ENCODE measurements around the gene GPR18.
A peak's percentile ranks its signal among the peaks of the same experiment; 100 is the strongest.

GPR18 gene

DNA sequence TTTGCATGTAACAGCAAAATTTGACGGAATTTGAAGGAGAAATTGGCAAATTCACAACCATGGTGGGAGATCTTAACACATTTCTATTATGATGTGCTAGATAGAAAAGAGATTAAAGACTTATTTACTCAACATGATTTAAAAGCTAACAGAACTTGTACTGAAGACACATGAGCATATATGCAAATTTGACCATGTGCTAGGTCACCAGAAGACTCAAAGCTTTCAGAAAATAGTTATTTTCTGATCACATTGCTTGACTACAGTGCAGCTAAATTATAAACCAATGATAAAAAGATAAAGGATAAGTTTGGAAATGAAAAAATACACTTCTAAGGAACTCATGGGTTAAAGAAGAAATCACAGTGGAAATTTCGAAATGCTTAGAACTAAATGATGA, 39.9 kb upstream of the GPR18 start:
- Mint-ChIP-seq H3K4me1 (peaks cover 52% of the 10 kb centered on the region), H3K27ac (peak overlapping the region; percentile 71), H3K9me3 (no peaks in the 10 kb centered on the region), H3K4me3 (peak overlapping the region; percentile 67), H3K36me3 (peaks cover 33% of the 10 kb centered on the region), H3K27me3 (no peaks in the 10 kb centered on the region)
- DNase-seq (ENCODE audit: low spot score in 2 of 2) = no peak
- no peak for ATAC-seq (ENCODE audit: low read depth)

DNA sequence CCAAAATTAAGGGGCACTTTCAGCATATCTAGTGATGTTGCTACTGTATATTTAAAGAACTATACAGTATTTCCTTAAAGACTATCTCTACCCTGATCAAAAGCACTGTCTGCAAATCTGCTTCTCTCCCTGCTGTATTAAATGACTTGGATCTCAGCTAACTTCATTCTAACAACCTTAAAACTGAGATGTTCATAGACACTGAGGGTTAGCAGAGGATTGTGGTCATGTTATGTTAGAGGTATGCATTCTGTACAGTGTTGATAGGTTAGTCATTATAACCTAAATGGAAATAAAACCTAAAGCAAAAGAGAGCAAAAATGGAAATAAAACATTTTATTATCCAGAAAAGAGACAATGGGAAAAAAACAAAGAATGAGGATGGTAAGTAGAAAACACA, 39.2 kb upstream of the GPR18 start:
- Mint-ChIP-seq H3K4me3 (peak overlapping the region; percentile 67), H3K4me1 (peaks cover 51% of the 10 kb centered on the region), H3K27me3 (no peaks in the 10 kb centered on the region), H3K27ac (peak overlapping the region; percentile 71), H3K36me3 (peaks cover 32% of the 10 kb centered on the region), H3K9me3 (no peaks in the 10 kb centered on the region)
- ATAC-seq (ENCODE audit: low read depth) (no peak), DNase-seq (ENCODE audit: low spot score in 2 of 2) (no peak)

DNA sequence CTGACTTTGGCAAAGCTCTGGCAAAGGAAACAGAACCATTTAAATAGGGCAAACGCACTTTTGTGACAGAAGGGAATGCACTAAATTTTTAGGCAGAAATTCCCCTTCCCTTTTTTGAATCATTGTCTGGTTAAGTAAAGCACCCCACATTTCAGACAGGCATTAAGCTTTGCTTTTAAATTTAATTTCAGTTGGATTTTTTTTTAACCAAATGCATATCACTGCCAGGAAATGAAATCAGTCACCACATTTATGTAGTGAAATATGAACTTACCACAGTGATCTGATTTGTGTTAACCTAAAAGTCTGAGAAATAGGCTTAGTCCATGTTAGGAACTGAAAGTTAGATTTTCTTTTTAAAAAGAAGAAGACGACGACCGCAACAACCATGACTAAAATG, 38.2 kb upstream of the GPR18 start:
- DNase-seq (ENCODE audit: low spot score in 2 of 2) = no peak
- H3K4me3 Mint-ChIP-seq = peak overlapping the region; percentile 65
- H3K36me3 Mint-ChIP-seq = peaks cover 31% of the 10 kb centered on the region
- no peaks in the 10 kb centered on the region for H3K9me3 Mint-ChIP-seq
- H3K4me1 Mint-ChIP-seq = peaks cover 53% of the 10 kb centered on the region
- H3K27ac Mint-ChIP-seq = peak overlapping the region; percentile 73
- ATAC-seq (ENCODE audit: low read depth) = peak; percentile 25
- H3K27me3 Mint-ChIP-seq = no peaks in the 10 kb centered on the region

DNA sequence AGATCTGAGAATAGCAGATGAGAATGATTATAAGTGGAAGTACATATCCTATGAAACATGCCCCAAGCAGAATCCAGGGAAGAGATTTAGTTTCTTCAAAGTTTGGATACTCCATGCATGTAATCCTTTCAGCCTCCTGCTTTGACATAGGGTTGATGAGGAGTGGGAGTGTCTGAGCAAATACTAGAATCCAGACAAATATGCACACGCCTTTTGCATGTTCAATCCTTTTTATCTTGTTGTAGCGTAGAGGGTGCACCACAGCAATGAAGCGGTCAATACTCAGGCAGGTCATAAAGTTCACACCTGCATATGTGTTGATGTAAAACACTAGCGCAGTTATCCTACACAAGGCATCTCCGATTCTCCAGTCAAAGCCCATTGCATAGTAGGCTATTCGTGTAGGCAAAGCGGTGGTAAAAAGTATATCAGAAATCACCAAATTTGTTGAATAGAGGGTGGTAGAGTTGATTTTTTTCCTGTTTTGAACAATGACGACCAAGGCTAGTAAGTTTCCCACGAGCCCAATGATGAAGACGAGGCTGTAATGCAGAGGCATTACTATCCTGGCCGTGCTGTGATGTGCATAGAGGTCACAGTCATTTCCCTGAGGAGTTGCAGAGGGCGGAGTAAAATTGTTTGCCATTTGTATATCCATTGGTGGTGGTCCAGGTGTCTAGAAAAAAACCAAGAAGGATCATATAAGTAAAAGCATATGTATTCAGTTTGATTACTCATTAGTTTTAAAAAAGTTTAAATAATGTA, 37.5 kb upstream of the GPR18 start:
- Mint-ChIP-seq H3K27ac (peak overlapping the region; percentile 89), H3K36me3 (peaks cover 35% of the 10 kb centered on the region), H3K4me1 (peaks cover 57% of the 10 kb centered on the region), H3K9me3 (no peaks in the 10 kb centered on the region), H3K27me3 (no peaks in the 10 kb centered on the region), H3K4me3 (peak overlapping the region; percentile 77)
- DNase-seq (ENCODE audit: low spot score in 2 of 2) (no peak), ATAC-seq (ENCODE audit: low read depth) (peak; percentile 26)

DNA sequence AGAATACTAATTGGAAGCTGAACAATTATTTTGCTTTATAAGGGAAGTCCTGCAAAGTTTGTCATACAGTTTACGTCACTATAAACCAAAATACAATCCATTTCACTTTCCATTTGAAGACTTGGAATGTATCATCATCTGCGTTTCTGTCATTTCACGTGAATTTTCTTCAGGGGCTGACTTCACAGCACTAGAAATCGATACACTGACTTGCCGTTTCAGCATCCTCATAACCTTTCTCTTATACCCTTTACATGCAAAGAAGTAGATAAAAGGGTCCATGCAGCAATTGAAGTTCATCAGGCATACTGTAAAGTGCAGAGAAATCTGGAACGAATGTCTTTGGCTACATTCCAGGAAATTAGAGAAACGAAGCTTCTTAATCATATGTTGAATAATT, 36.8 kb upstream of the GPR18 start:
- ATAC-seq (ENCODE audit: low read depth) (no peak), DNase-seq (ENCODE audit: low spot score in 2 of 2) (no peak)
- Mint-ChIP-seq H3K27me3 (no peaks in the 10 kb centered on the region), H3K27ac (peak overlapping the region; percentile 89), H3K4me1 (peaks cover 56% of the 10 kb centered on the region), H3K36me3 (peaks cover 33% of the 10 kb centered on the region), H3K9me3 (no peaks in the 10 kb centered on the region), H3K4me3 (peak overlapping the region; percentile 77)

DNA sequence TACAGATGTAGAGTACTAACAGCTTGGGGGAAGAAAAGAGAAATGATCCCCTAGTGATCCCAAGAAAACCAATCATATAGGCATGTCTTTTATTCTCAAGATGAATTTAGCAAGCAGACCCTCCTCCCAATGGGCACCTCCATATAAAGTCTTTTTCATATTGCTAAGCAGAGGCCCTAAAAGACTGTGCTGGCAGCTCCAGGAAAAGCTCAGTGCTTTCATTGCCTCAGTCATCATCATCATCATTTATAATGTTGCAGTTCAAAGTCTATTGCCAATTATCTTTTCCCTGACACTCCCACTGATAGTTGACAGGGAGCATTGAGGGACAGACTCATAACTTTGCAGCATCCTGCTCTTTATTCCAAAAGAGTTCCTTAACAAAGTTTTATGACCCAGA, 36.0 kb upstream of the GPR18 start:
- no peak overlapping the region for H3K4me3 Mint-ChIP-seq

DNA sequence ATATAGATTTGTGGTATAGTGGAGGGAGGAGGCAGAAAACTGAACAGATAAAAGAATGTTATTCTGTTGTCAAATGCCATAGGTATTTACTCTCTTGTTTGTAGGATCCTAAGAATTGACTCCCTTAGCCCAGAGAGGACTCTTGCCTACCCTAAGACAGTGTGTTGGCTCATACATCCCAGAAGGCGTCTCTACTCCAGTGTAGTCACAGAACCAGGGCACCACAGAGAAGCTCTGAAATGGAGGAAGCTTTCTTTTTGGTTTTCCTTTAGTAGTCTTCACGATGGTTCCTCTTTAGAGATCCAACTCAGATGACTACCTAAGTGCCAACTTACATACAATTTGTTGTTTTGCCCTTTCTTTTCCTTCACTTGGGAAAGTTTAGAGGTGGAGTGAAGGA, 35.0 kb upstream of the GPR18 start:
- DNase-seq (ENCODE audit: low spot score in 2 of 2) (no peak), ATAC-seq (ENCODE audit: low read depth) (peak; percentile 34)
- H3K27ac Mint-ChIP-seq = peak overlapping the region; percentile 99
- peak overlapping the region; percentile 42 for H3K4me3 Mint-ChIP-seq
- no peaks in the 10 kb centered on the region for H3K9me3 Mint-ChIP-seq
- H3K36me3 Mint-ChIP-seq = peaks cover 32% of the 10 kb centered on the region
- no peaks in the 10 kb centered on the region for H3K27me3 Mint-ChIP-seq
- H3K4me1 Mint-ChIP-seq = peaks cover 59% of the 10 kb centered on the region

More for the DNA sequence above, 36.0 kb upstream of the GPR18 start:
- H3K27me3 Mint-ChIP-seq = no peaks in the 10 kb centered on the region
- peaks cover 54% of the 10 kb centered on the region for H3K4me1 Mint-ChIP-seq
- DNase-seq (ENCODE audit: low spot score in 2 of 2) (no peak), ATAC-seq (ENCODE audit: low read depth) (no peak)
- H3K9me3 Mint-ChIP-seq = no peaks in the 10 kb centered on the region
- peak overlapping the region; percentile 99 for H3K27ac Mint-ChIP-seq
- peaks cover 31% of the 10 kb centered on the region for H3K36me3 Mint-ChIP-seq

DNA sequence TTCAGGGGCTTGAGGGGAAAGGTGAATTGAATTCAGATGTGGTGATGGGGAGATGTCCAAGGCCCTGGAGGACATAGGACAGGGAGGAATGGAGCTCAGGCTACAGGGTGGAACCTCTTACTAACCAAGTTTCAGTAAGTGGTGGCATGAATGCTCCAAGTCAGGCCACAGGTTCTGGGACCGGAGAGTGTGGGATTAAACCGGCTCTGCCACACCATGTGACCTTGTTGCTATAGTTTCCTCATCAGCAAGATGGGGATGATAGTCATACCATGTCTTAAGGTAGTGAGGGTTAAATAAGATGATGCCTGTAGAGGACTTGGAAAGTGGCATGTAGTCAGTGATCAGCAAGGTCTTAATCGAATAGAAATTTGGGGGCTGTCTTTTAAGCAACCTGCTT, 32.7 kb upstream of the GPR18 start:
- Mint-ChIP-seq H3K27ac (peak overlapping the region; percentile 99), H3K36me3 (peaks cover 38% of the 10 kb centered on the region), H3K4me3 (no peak overlapping the region)

DNA sequence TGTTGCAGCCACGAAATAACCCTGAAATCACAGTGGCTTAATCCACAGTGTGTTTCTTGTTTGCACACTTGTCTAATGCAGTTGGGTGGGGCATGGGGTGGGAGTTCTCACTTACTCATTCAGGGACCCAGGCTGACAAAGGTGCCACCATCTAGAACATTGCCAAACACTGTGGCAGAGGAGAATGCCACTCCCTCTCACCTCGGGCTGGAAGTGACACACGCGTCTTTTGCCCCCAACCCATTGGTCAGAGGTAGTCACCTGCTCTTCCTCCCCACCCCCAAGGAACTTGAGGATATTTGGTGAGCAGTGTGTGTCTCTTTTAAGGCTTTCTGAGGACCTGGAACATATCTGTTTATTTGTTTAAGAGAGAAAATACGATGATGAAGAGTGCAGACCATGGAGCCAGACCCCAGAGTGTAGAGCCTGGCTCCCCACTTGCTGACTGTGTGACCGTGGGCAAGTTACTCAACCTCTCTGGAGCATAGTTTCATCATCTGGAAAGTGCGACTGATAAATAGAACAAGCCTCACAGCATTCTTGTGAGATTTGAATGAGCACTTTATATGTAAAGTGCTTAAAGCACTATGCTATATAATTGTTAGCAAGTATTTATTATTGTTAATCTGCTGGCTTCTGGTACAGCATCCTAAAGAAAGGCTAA, 31.6 kb upstream of the GPR18 start:
- Mint-ChIP-seq H3K27ac (peak overlapping the region; percentile 99), H3K9me3 (no peaks in the 10 kb centered on the region), H3K4me1 (peaks cover 61% of the 10 kb centered on the region), H3K36me3 (peaks cover 28% of the 10 kb centered on the region), H3K4me3 (no peak overlapping the region), H3K27me3 (no peaks in the 10 kb centered on the region)
- ATAC-seq (ENCODE audit: low read depth) = no peak
- no peak for DNase-seq (ENCODE audit: low spot score in 2 of 2)

More for the DNA sequence above, 32.7 kb upstream of the GPR18 start:
- ATAC-seq (ENCODE audit: low read depth) (no peak), DNase-seq (ENCODE audit: low spot score in 2 of 2) (no peak)
- peaks cover 64% of the 10 kb centered on the region for H3K4me1 Mint-ChIP-seq
- H3K9me3 Mint-ChIP-seq = no peaks in the 10 kb centered on the region
- H3K27me3 Mint-ChIP-seq = no peaks in the 10 kb centered on the region

DNA sequence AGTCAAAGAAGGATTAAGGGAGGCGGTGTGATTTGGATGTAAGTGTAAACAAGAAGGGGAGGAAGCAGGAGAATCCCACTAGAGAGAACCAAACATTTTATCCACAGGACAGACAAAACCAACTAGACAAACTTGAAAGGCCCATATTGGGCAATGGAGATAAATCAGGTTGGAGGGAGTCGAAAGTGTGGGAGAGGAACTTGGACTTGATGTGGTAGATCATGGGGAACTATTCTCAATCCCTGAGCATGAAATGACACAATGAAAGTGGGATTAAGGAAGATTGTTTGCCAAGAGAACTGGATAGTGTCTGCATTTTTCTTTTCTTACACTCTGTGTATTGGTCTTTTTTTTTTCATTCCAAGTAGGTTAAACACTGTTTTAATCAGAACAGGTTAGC, 31.1 kb upstream of the GPR18 start:
- ATAC-seq (ENCODE audit: low read depth) (no peak), DNase-seq (ENCODE audit: low spot score in 2 of 2) (no peak)
- Mint-ChIP-seq H3K36me3 (peaks cover 27% of the 10 kb centered on the region), H3K27me3 (no peaks in the 10 kb centered on the region), H3K4me3 (peak overlapping the region; percentile 30), H3K27ac (peak overlapping the region; percentile 99), H3K9me3 (no peaks in the 10 kb centered on the region), H3K4me1 (peaks cover 64% of the 10 kb centered on the region)

DNA sequence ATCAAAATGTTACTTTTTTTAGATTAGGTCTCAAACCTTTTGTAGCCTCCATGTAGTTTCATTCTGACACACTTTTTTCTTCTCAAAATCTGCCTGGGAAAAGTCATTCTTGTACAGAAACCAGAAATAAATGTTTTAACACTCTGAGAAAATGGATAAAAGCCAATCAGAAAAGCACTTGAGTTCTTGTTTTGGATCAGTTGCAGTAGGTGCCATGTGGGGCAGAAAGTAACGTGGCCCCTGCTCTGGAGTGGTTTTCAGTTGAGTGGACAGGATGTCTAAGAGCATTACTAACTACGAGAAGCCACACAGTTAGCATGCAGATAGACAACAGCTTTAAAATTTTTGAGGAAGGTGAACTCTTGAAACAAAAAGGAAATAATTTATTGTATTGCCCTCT, 29.9 kb upstream of the GPR18 start:
- DNase-seq (ENCODE audit: low spot score in 2 of 2) = no peak
- Mint-ChIP-seq H3K27me3 (no peaks in the 10 kb centered on the region), H3K9me3 (no peaks in the 10 kb centered on the region), H3K27ac (peak overlapping the region; percentile 99), H3K4me3 (peak overlapping the region; percentile 32), H3K36me3 (peaks cover 19% of the 10 kb centered on the region), H3K4me1 (peaks cover 58% of the 10 kb centered on the region)
- ATAC-seq (ENCODE audit: low read depth) = peak; percentile 79

DNA sequence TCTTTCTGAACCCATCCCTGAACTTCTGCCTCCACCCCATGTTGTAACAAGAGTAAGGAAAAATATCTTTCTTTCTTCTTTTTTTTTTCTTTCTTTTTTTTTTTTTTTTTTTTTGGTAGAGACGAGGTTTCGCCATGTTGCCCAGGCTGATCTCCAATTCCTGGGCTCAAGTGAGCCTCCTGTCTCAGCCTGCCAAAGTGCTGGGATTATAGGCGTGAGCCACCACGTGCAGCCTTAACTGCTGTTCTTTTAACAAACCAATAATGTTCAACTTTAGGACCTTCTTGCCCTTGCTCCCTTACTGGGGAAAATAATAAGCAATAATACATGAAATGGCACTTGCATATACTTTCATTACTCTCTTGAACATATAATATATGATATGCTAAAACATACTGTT, 29.4 kb upstream of the GPR18 start:
- ATAC-seq (ENCODE audit: low read depth) (no peak), DNase-seq (ENCODE audit: low spot score in 2 of 2) (no peak)
- H3K27ac Mint-ChIP-seq = peak overlapping the region; percentile 99
- H3K36me3 Mint-ChIP-seq = peaks cover 16% of the 10 kb centered on the region
- no peak overlapping the region for H3K4me3 Mint-ChIP-seq
- H3K9me3 Mint-ChIP-seq = no peaks in the 10 kb centered on the region
- no peaks in the 10 kb centered on the region for H3K27me3 Mint-ChIP-seq
- H3K4me1 Mint-ChIP-seq = peaks cover 58% of the 10 kb centered on the region

DNA sequence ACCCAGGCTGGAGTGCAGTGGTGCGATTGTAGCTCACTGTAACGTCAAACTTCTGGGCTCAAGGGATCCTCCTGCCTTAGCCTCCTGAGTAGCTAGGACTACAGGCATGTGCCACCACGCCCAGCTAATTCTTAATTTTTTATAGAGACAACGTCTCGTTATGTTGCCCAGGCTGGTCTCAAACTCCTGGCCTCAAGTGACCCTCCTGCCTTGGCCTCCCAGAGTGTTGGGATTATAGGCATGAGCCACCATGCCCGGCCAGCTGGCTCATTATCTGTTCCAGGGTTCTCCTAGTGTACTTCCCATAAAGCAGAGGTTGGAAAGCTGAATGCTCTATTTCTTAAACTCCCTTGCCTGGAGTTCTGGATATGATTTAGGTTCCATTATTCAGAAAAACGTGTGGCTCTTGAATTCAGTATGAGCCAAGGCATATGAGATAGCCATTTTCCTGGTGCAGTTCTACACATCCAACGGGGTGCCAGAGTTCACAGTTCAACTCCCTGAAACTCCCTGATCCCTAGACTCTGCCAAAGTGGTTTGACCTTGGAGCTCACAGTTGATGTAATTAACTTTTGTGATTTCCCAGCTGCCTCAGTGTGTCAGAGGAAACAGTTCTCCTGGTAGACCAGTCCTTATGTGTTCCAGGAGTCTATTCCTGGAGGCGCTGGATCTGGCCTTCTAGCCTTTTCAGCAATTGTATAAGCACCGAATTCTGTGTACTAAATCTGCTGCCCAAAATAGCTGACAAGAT, 27.4 kb upstream of the GPR18 start:
- Mint-ChIP-seq H3K27me3 (no peaks in the 10 kb centered on the region), H3K4me1 (peaks cover 59% of the 10 kb centered on the region), H3K4me3 (no peak overlapping the region), H3K36me3 (peaks cover 14% of the 10 kb centered on the region), H3K9me3 (no peaks in the 10 kb centered on the region), H3K27ac (peak overlapping the region; percentile 99)
- DNase-seq (ENCODE audit: low spot score in 2 of 2) (no peak), ATAC-seq (ENCODE audit: low read depth) (no peak)
